GM21381 (cell line): ENCODE data around the gene RCAN1.
"Not testable (repeated sequence)": the region's sequence is repeated elsewhere in the genome, so short reads cannot be mapped to it uniquely, and the experiment has no call there.

ENCODE experiments used
- ATAC-seq: cut with Tn5 transposase; IDR thresholded peaks from one replicate; pipeline ENCODE4 v1.9.1; 2021; ENCODE audit warnings: mild to moderate bottlenecking, moderate library complexity; ENCODE audit not compliant: unreplicated experiment

RCAN1 gene

DNA sequence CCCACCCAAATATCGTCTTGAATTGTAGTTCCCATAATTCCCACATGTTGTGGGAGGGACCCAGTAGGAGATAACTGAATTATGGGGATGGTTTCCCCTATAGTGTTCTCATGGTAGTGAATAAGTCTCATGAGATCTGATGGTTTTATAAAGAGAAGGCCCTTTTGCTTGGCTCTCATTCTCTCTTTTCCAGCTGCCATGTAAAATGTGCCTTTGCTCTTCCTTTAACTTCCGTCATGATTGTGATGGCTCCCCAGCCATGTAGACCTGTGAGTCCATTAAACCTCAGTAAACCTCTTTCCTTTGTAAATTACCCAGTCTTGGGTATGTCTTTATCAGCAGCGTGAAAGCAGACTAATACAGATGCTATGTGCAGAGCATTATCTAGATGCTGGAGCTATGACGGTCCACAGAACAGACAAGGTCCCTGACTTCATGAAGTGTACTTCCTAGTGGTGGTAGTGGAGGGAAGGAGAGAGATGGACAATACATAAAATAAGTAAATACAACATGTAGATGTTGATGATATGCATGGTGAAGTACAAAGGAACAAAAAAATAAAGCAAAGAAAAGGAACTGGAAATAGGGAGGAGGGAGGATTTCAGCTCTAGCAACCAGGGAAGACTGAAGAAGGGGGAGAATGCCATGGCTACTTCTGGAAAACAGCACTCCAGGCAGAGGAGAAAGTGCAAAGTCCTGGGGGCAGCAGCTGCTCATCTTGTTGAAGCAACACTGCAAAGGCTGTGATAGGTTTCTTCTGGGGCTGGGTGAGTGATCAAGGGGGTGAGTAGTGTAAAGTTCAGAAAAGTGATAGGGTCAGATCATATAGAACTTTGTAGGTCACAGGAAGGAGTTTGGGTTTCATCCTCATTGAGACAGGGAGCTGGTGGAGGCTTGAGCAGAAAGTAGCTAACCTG lies 6.8 kb upstream of the RCAN1 start:
- no peak for ATAC-seq

DNA sequence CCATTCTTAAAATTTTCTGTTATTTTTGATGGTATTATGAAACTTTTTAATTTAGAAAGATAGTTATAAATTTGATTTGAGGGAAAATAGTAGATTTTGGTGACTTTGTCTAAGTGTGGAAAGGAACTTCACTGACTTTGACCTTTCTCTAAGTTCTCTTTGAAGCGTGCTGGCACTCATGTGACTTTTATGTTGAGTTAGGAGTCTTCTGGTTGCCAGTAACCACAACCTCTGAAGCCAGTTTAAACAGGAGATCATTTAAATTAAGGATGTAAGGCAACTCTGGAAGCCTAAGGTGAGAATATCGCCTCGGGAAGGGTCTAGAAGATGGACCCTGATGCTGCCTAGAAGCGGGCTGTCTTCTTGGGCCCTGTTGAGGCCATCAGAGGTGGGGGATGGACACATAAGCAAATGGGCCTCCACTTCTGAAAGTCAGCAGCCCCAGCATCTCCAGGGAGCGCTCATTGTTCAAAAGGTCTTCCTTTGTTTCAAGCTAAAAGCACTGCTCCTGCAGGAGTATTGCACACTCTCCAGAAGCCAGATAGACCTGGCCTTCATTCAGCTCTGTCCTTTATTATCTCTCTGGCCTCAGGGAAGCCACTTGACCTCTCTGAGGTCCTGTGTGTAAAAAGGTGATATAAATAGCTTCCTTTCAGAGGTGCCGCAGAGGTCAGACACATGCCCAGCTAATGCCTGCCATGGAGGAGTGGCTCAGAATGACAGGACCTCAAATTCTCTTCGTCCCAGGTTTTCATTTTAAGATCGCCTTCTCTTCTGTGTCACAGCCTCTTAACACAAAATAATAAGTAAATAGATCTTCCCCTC lies 5.1 kb upstream of the RCAN1 start:
- no peak for ATAC-seq

- ATAC-seq = no peak
These were observed 4.0 kb upstream of the RCAN1 start for GRCh38 chr21:34618941-34619340.

GRCh38 chr21:34617753-34618339 lies 2.9 kb upstream of the RCAN1 start:
- no peak for ATAC-seq

- peak; percentile 11 for ATAC-seq
These were observed 538 bp upstream of the RCAN1 start for GRCh38 chr21:34615487-34615814.

- no peak for ATAC-seq
These were observed 960 bp downstream of the RCAN1 start for GRCh38 chr21:34613679-34614627.

GRCh38 chr21:34612557-34612956 lies 2.4 kb downstream of the RCAN1 start:
- no peak for ATAC-seq

- no peak for ATAC-seq
These were observed 2.9 kb downstream of the RCAN1 start for GRCh38 chr21:34612056-34612455.

DNA sequence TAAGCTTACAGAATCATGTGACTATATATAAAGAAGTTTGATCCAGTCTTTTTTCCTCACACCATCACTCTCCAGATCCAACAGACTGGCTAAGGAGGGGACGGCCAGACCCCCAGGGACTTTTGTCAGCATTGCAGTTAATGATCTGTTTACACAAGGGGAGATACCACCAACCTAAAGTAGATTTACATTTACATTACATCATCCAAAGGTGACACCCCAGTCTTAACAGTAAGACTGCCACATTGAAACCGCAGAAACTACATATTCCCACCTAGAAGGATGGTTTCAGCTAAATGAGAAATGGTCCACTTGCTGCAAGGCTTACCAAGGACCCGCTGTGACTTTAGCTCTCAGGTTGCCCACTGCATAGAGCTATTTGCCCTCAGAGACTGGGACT lies 3.4 kb downstream of the RCAN1 start:
- no peak for ATAC-seq

- ATAC-seq = no peak
These were observed 4.9 kb downstream of the RCAN1 start for GRCh38 chr21:34609933-34610549.

GRCh38 chr21:34609244-34609932 lies 5.5 kb downstream of the RCAN1 start:
- no peak for ATAC-seq

DNA sequence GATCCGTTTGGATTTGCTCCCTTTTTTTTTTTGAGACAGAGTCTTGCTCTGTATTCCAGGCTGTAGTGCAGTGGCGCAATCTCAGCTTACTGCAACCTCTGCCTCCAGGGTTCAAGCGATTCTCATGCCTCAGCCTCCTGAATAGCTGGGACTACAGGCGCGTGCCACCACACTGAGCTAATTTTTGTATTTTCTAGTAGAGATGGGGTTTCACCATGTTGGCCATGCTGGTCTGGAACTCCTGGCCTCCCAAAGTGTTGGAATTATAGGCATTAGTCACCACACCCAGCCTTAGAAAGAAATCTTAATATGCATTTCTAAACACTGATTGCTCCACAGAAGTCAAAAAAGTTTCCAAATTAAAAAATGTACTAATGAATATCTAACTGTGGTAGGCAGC lies 7.5 kb downstream of the RCAN1 start:
- ATAC-seq = not testable (repeated sequence)

- no peak for ATAC-seq
These were observed 8.3 kb downstream of the RCAN1 start for GRCh38 chr21:34606621-34607020.

- no peak for ATAC-seq
These were observed 8.9 kb downstream of the RCAN1 start for GRCh38 chr21:34606051-34606450.

- ATAC-seq = not testable (repeated sequence)
These were observed 10.0 kb downstream of the RCAN1 start for GRCh38 chr21:34604956-34605355.

GRCh38 chr21:34604556-34604955 lies 10.4 kb downstream of the RCAN1 start:
- ATAC-seq = no peak

DNA sequence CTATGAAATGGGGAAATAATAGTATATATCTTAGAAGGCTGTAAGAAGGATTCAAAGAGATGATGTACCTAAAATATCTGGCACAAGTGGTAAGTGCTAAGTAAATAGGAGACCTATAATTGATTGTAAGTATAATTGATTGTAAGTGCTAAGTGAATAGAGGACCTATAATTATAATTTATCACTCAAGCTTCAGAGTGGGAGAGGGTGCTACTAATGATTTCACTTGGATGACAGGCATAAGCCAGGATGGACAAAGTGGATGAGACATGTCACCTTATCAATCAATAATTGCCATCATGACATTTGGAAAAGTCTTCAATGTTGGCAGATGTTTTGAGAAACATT lies 11.2 kb downstream of the RCAN1 start:
- no peak for ATAC-seq

- ATAC-seq = no peak
These were observed 11.8 kb downstream of the RCAN1 start for GRCh38 chr21:34603002-34603709.

DNA sequence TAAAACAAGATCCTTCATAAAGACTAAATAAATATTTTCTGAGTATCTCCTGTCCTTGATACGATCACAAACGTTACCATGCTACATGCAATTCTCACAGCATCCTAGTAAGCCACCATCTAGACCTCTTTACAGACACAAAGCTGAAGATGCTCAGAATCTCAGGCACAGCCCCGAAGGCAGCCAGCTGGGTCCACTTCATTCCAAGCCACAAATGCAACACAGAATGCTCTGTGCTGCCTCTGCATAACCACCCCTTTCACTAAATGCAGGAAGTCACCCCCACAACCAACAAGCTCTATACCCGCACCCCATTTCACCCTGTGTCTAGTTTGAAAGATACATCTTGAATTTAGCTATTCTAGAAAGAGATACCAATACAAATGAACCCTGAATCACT lies 12.9 kb downstream of the RCAN1 start:
- no peak for ATAC-seq
